HG03571 (cell line): ENCODE measurements around the gene CCSER2.

Experiments
- ATAC-seq: cut with Tn5 transposase; IDR thresholded peaks from one replicate; pipeline ENCODE4 v1.9.1; 2021; ENCODE audit not compliant: unreplicated experiment

The CCSER2 gene

DNA sequence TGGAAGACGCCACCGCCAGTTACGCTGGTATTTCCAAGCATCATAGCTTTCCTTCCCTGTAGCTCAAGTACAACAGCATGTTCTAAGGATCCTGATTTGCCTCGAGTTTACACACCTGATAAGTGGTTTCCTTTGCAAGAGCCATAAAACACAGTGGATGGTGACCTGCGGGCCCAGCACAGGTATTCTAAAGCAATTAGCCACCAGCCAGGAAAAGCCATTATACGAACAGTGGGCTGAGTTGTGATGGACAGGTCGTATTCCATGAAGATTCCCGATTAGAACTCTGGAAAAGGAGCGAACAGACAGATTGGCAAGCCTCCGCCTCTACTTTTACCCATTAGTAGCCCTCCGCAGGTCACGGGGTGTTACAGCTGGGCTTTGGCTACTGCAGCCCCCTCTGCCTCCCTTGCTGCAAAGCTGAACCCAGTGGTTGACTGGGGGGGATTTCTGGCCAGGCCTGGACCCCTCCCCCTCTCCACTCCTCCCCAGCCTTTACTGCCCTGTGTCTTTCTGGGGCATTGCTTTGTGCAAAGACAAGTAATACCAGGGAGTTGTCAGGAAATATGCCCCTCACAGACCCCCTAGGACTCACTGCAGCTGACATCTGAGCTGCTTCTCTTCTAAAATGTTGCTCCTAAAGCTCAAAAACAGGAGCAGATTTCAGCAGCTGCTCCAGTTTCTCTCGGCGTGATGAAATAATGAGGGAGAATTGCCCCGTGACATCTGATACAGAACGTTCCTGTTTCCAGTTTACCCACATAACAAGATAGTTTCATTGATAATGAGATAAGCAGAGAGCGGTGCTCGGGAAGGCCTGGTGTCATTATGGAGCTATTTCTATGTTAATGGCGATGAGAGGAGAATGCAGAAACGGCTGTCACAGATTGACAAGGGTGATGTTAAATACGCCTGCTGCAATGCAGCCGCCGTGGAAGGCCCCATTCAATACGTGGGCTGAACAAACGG, 214.4 kb downstream of the CCSER2 start:
- no peak for ATAC-seq

DNA sequence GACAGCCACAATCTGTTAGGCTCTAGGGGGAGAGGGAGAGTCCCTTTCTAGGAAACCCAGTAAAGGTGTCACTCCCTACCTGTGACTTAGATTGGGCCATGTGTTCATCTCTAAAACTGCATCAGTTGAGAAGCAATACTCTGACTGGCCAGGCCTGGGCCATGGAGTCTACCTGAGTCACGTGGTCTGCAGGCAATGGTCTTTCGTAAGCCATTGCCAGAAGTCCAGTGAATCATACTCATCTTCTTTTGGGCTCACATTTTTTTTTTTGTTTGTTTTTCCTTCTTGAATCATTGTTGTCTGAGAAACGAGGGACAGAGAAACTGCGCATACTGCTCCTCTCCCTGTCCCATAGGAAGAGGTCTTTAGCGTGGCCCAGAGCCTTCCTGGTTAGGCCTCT, 215.6 kb downstream of the CCSER2 start:
- ATAC-seq: no peak

DNA sequence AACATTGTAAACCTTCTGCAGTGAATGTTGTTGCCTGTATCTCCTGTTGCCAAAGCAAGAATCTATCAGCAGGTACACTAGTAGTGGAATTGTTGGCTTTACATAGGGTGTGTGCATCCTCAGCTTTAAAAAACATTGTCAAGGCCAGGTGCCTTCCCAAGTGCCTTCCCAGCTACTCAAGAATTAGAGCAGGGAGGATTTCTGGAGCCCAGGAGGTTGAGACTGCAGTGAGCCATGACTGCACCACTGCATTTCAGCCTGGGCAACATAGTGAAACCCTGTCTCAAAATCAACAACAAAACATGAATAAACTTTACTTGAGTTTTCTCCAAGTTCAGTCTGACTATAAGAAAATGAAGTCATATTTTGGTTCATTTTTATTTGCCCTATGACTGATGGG, 217.3 kb downstream of the CCSER2 start:
- ATAC-seq: no peak

DNA sequence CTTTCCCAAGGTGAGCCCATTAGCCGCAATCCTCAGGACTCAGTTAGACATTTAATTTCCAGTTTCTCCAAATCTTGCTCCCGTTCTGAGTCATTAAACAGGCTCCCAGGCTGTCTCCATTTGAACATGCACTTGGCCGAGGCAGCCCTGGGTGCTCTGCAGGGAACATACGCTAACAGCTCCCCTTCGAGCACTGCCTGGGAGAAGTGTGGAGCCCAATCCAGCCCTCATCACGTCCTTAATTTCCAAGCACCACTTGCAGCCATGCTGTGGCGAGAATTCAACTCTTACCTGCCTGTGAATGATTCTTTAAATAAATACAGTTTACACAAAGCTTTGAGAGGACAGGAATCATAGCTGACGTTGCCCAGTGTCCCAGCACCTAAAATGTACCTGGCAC, 218.2 kb downstream of the CCSER2 start:
- no peak for ATAC-seq

DNA sequence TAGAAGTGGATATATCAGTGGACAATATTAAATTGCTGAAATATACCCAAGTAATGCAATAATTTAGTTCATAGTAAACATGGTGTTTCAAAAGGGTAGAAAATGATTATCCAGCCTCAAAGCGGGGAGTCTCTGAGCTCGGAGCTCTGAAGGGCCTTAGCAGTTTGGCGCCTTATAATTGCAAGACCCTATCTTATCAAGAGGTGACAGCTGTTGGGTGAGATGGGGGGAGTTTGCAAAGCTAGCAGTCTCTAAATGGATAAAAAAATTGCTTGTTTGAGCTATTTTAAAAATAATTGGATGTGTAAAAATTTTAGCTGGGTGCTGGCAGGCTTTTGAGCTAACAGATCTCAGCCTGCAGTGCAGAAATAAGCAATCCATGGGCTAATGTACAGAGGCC, 219.2 kb downstream of the CCSER2 start:
- no peak for ATAC-seq

DNA sequence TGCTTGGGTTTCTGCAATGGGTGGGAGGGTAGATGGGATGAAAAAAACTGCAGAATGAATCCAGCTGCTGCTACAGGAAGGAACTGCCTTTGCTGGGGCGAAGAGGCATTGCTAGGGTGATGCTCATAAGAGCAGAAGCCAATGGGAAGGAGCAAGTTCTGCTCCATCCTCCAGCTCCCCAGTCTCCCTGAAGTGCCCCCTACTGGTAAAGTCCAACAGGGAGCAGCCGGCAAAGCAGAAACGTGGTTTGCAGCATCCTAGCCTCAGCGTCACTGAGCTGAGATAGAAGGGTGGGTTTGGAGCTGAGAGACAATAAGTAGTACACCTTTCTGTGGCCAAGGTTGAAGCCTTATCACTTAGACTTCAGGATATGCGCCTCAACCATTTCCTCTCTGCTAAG, 220.5 kb downstream of the CCSER2 start:
- ATAC-seq: no peak

DNA sequence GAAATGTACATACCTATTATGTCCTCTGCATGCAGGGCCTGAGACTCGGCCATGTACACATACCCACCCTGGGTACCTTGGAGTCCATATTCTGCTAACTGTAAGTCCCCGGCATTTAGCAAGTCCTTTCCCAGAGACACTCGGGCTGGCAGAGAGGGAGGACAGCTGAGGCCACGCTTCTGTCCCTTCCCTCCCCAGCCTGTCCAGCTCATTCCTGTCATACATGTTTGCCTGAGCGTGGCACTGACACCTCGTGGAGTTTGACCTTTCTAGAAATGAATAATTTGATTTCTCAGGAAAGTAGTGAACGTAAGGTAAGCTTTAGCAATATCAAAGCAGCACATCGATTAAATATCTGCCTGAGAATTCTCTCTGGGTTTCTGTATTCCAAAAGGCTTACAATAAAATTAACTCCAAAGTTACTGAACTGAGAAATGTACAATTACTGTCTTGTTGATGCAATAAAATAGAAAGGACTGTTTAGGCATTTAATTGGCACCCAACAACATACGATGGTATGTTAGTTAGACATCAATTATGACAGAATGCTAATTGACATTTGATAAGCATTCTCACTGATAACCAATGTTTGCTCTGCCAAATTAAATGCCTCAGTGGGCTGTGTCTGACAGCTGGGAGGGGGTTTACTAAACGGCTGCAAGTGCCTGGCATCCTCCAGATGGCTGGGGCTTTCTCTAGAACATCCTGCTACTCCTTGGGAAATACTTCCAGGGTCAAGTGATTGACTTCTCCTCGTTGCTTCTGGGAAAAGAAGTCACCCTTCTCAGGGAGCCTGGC, 221.2 kb downstream of the CCSER2 start:
- ATAC-seq: no peak

DNA sequence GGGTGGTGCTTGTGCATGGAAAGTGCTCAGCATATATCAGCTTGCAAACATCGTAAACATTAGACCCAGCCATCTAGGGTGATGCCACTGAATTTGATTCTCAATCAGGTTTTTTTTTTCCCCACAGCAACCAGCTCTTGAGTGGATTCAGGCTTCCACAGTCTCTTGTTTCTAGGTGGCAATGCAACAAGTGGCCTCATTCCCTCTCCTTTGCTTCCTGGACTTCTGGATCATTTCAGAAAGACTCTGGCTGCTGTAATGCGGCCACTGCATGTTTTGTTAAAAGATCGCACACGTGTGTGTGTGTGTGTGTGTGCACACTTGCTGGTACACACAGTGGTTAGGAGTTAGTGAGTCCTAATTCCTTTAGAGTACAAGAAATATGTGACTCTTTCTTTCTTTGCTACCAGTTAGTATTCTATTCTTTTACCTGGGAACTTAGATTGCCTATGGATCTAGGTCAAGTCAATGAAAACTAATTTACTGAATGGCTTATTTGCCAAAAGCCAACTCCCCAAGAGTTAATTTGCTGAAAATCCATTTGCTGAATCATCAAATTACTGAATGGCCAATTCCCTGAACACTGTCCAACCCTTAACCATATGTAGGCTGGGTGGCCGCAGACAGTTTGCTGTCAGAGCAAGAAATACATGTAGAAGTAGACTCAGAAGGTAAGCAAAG, 222.5 kb downstream of the CCSER2 start:
- no peak for ATAC-seq

DNA sequence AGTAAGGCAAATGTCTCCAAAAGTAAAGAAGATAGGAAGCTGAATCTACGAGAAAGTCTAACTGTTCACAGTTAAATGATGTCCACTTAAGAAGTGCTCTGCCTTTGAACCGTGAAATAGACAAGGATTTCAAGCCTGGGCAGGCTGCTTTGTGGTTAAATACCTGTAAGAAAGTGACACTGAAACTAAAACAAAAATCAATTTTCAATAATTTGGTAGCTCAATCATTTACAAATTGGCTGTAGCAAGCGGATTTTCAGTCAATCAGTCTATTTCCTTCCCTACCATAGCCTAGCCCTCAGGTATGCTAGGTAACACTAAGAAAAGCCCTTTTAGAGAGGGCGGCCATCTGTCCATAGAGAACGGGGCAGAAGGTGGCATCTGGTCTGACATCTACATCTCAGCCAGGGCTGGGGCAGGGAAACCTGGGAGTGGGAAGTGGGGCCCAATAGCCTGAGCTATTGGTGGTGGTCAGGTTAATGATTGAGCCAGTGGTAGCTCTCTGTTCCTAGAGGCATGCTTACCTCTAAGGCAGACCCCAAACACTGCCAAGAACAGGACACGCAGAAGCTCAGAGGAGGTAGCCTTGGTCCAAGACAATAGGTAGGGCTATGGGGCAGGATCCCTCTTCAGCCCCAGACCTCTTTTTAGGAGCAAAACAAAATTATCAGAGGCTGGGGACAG, 223.2 kb downstream of the CCSER2 start:
- peak; percentile 78 for ATAC-seq

DNA sequence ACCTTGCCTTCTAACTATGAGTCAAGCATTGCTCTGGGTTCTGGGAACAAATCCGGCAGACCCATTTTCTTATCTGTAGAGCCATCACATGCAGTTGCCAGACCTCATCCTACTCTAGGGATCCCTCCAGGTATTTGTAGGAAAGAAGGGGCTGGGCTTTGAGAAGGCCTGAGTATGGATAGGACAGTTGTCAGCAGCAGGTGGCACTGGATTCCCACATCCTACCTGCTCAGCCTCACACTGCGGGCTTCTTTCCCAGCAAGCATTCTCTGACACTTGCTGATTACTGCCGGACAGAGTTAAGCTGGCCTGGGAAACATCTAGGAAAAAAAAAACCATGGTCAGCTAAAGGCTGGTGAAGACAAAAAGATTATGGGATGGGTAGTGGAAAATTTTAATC, 224.1 kb downstream of the CCSER2 start:
- ATAC-seq: no peak

DNA sequence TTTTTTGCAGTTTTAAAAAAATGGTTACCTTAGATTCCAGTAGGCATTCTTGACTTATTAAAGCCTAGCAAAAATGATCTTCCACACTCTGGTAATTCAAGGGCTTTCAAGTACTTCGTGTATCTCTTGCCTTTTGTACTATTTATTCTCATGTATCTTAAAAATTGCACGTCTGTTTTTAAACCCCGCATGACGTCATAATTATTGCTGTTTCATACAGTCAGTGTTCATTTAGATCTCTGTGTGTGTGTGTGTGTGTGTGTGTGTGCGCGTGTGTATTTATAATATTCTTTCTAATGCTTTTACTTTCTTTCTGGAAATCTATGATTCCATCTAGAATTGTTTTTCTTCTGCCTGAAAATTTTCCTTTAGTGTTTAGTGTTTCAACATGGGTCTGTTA, 234.2 kb downstream of the CCSER2 start:
- ATAC-seq: no peak

DNA sequence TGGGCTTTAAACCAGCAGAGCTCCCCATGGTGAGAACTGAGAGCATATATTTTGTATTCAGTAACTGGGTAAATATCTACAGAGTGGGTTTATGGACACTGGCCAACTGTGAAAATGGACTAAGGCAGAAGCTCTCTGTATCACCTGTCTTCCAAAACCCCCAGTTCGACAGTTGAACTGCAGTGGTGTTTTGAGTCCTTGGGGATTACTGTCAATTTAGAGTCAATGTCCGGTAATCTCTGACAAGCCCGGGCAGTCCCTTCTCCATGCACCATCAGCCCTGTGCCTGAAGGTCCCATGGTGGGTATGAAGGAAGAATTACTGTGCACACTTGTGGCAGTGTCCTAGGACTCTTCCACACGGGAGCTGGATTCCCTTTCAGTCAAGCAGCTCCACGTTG, 235.0 kb downstream of the CCSER2 start:
- ATAC-seq: peak; percentile 91

DNA sequence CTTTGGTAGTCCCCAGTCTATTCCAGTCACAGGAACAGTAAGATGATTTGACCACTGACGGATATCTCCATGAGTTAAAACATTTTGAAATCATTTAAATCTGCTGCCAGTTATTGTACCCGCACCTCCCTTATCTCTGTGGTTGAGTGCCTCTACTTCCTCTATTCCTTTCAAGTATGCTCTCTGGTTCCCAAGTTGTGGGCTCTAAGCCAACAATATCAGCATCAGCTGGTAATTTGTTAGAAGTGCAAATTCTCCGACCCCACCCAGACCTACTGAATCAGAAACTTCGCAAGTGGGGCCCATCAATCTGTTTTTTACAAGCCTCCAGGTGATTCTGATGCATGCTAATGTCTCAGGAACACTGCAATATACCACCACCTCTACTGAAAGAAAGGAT, 235.5 kb downstream of the CCSER2 start:
- peak; percentile 54 for ATAC-seq

DNA sequence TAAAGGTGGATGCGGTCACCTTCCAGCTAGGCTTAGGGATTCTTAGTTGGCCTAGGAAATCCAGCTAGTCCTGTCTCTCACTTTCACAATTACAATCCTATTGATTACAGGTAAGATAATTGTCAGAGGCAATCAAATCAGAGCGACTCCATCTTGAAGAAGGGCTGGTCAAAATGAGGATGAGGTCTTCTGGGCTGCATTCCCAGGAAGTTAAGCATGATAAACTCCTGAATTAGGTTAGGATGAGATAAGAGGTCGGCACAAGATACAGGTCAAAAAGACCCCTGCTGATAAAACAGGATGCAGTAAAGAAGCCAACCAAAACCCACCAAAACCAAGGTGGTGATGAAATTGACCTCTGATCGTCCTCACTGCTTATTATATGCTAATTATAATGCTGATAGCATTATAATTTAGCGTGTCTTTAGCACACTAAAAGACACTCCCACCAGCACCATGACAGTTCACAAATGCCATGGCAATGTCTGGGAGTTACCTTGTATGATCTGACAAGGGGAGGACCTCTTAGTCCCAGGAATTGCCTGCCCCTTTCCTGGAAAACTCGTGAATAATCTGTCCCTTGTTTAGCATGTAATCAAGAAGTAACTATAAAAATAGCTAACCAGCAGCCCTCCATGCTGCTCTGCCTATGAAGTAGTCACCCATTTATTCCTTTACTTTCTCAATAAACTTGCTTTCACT, 237.6 kb downstream of the CCSER2 start:
- no peak for ATAC-seq

DNA sequence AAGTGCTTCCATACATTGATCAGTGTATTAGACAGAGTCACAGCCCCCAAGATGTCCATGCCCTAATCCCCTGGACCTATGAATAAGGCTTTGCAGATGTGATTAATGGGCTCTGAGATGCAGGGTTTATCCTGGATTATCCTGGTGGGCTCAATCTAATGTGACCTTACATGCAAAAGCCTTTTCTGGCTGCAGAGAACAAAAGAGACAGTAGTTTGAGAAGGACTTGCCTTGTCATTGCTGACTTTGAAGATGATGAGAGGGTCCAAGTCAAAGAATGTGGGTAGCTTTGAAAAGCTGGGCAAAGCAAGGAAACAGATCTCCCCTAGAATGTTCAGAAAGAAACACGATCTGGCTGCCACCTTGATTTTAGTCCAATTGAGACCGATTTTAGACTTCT, 238.7 kb downstream of the CCSER2 start:
- no peak for ATAC-seq
